Activated T-helper 17 cell treated with anti-CD3 and anti-CD28 coated beads, Interleukin-2, amount 50 U/mL, for 72 hours (primary cell): Measurements from ENCODE around the gene TUBB6. TPM values are rescaled to one million over a fixed set of nuclear protein-coding genes. Genes with fewer than 3 reads are reported as not detected.

Experiments used
- ATAC-seq: fragments of 150-1000 bp; cut with Tn5 transposase; replicated peaks from 2 replicates; pipeline ENCODE4 v1.10.0; 2021; ENCODE audit warnings: mild to moderate bottlenecking, moderate library complexity
- H3K27ac Mint-ChIP-seq: one replicate; pipeline ENCODE4 v1.8.0; 2022; ENCODE audit warnings: mixed read lengths
- H3K27me3 Mint-ChIP-seq: one replicate; pipeline ENCODE4 v1.8.0; 2022; ENCODE audit warnings: mixed read lengths
- H3K36me3 Mint-ChIP-seq: one replicate; pipeline ENCODE4 v1.8.0; 2022; ENCODE audit warnings: low read depth, mild to moderate bottlenecking, mixed read lengths
- H3K4me1 Mint-ChIP-seq: one replicate; pipeline ENCODE4 v1.8.0; 2022; ENCODE audit warnings: mixed read lengths
- H3K4me3 Mint-ChIP-seq: one replicate; pipeline ENCODE4 v1.8.0; 2022; ENCODE audit warnings: mild to moderate bottlenecking, mixed read lengths
- H3K9me3 Mint-ChIP-seq: one replicate; pipeline ENCODE4 v1.8.0; 2022; ENCODE audit warnings: mixed read lengths
- total RNA-seq, 2 donors: library from RNA; stranded (reverse); gene quantifications; one replicate each; pipeline ENCODE4 v1.2.3, GENCODE V29; 2022

TUBB6 gene
- total RNA-seq, 2 donors from 2014 or later, result 6.9 to 20.4 TPM

DNA sequence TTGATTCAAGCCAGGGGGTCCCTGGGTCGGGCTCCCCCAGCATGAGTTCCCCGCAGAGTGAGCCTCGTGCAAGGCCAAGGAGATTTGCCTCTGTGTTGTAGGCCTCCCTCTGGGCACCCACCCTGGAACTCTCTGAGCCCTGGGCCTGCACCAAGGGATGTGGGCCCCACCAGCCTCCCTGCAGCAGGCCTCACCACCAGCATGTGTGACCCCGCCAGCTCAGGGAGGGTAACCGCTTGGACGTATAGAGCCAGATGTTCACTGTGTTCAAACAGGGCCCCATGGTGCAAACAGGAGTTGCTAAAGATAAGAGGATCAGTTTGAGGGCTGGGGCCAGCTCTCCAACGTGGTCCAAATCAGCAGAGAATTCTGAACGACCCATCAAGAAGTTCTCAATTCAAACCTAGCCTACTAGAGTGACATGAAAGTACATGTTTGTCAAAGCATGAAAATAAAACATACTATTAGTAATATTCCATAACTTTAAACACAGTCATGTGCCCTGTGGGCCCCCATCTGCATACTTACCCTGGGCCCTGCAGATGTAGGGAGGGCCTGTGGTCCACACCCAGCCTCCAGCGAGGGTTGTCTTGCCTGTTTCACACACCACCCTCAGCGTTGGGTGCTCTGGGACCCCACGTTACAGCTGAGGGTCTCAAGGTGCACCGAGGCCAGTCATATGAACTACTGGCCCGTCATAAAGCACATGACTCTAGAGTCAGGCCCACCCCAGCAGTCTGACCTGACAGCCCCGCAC, 5.5 kb upstream of the TUBB6 start:
- no peak overlapping the region for H3K4me3 Mint-ChIP-seq

DNA sequence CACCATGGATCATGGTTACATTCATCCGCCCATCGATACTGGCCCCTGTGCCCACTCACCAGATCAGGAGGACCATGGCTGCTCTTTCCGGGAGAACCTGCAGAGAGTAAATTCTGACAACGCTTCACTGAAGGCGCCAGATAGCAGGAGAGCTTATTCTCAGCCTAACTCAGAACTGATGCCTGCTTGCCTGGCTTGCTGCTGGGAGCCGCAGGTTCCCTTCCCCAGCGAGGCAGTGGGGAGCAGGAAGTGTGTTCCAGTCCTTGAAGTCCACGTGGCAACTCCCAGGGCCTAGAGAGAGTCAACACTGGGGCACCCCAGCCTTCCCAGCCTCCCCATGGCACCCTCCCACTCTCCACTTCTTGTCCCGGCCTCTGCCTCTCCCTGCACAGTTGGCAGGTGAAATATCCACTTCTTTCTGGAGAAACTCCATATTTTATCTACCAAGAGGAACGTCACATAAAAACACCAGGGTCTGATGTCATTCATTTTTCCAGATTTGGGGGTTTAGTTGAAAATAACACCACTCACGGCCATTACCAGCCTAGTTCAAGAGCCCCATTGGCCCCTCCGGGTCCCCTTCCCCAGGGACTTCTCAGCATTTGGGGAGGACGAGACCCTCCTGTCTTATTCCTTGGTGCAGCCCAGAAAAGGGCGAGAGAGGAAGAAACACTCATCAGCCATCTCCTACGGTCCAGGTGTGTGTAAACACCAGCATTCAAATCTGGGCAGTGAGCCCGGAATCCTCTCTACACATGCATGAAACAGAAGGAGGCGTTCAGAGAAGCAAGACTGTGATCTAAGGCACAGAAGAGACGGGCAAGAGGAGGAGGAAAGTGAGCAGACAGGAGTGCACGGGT, 3.5 kb upstream of the TUBB6 start:
- Mint-ChIP-seq H3K27ac (no peak overlapping the region), H3K36me3 (peaks cover 11% of the 10 kb centered on the region), H3K9me3 (no peaks in the 10 kb centered on the region), H3K4me3 (no peak overlapping the region), H3K4me1 (no peaks in the 10 kb centered on the region), H3K27me3 (peaks cover 34% of the 10 kb centered on the region)
- ATAC-seq, result no peak

More for the DNA sequence above, 5.5 kb upstream of the TUBB6 start:
- H3K27ac Mint-ChIP-seq, result no peak overlapping the region
- no peaks in the 10 kb centered on the region for H3K9me3 Mint-ChIP-seq
- peaks cover 31% of the 10 kb centered on the region for H3K27me3 Mint-ChIP-seq
- no peaks in the 10 kb centered on the region for H3K4me1 Mint-ChIP-seq
- peaks cover 11% of the 10 kb centered on the region for H3K36me3 Mint-ChIP-seq
- no peak for ATAC-seq

DNA sequence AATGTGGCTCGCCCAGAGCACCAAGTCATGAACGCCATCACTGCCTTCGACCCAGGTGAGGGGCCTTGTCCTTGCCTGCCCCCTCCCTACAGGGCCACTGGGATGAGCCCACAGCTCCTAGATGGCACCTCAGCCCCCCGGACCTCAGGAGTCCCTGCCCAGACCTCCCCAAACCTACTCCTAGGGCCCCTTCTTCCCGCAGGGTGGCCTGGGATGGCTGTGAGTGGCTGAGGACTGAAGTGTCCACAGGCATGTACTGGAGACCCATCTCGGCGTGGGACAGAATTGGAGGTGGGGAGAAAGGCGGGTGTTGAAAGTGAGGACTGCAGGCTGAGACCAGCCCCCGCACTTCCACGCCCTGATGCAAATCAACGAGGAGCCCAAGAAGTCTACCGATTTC, 2.8 kb upstream of the TUBB6 start:
- Mint-ChIP-seq H3K27ac (no peak overlapping the region), H3K9me3 (no peaks in the 10 kb centered on the region), H3K4me1 (no peaks in the 10 kb centered on the region), H3K4me3 (no peak overlapping the region), H3K36me3 (peaks cover 11% of the 10 kb centered on the region), H3K27me3 (peaks cover 36% of the 10 kb centered on the region)
- no peak for ATAC-seq

DNA sequence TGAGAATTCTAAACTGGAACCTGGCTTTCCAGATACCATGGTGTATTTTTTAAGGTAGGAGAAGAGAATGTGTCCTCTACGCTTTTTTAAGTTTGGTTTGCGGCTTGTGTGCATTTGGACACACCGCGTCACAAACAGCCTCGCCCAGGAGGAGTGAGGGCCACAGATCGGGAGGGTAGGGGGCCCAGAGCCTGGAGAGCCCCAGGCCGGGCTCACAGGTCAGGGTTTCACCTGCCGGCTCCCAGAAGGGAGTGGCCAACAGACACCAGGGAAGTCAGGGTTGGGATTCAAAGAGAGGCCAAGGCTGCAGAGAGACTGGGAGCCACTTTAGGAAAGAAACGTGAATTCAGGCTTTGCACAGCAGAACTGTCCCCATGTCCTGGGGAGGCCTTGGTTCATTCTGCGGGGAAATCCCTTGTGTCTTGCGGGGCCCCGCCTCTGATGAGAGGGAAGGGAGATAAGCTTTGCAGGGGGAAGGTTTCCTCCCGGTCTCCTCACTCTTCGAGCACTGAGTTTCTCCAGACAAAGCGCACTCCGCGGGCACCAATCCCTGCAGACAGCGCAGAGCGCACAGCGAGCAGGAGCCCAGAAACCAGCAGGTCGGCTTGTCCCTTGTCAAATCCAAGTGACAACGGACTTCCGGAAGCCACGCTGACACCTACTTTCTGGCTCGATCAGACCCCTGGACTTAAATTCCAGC, 2.0 kb upstream of the TUBB6 start:
- H3K27ac Mint-ChIP-seq, result no peak overlapping the region
- H3K36me3 Mint-ChIP-seq, result peaks cover 11% of the 10 kb centered on the region
- H3K4me1 Mint-ChIP-seq, result no peaks in the 10 kb centered on the region
- H3K4me3 Mint-ChIP-seq, result peak overlapping the region; percentile 72
- H3K27me3 Mint-ChIP-seq, result peaks cover 37% of the 10 kb centered on the region
- H3K9me3 Mint-ChIP-seq, result no peaks in the 10 kb centered on the region
- no peak for ATAC-seq

DNA sequence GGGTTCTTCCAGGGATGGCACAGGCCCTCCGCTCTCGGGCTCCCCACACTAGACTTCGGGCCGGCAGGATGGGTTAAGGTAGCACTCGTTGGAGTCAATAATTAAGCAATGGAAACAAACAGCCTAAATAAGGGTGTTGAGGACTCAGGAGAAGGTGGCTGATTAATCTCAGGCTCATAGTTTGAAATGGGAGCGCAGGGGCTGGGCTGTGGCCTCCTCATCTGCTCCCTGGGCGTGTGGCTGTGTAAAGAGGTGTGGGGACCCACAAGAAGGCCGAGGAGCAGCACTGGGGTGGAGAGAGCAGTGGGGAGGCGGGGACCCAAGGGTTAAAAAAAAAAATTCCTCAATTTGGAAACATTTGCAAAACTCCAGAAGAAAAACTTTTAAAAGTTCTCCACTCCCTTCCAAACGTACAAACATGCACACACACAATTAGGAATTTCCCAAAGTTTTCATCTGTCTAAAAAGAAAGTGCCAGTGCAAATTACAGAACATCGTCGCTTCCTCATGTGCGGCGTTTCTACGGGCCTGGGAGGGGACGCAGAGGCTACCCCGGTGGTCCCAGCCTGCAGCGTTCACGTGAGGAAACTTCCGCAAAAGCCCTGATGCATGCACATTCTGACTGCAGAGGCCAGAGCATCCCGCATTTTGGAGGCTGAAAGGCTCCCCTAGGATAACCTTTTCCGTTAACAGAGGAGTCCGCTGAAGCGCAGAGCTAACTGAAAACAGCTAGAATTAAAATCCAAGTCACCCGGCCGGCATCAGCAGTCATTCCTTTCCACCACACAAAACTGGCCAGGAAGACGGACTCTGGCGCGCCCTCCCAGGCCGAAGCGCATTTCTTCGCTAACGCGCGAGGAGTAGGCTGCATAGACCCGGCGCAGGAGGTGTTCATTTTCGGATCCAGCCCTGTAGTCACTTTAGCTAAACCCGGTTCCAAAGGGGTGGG, 1.0 kb upstream of the TUBB6 start:
- H3K4me1 Mint-ChIP-seq, result no peaks in the 10 kb centered on the region
- H3K27me3 Mint-ChIP-seq, result peaks cover 42% of the 10 kb centered on the region
- peak overlapping the region; percentile 72 for H3K4me3 Mint-ChIP-seq
- H3K9me3 Mint-ChIP-seq, result peaks cover 5% of the 10 kb centered on the region
- H3K36me3 Mint-ChIP-seq, result peaks cover 16% of the 10 kb centered on the region
- no peak for ATAC-seq
- H3K27ac Mint-ChIP-seq, result no peak overlapping the region

DNA sequence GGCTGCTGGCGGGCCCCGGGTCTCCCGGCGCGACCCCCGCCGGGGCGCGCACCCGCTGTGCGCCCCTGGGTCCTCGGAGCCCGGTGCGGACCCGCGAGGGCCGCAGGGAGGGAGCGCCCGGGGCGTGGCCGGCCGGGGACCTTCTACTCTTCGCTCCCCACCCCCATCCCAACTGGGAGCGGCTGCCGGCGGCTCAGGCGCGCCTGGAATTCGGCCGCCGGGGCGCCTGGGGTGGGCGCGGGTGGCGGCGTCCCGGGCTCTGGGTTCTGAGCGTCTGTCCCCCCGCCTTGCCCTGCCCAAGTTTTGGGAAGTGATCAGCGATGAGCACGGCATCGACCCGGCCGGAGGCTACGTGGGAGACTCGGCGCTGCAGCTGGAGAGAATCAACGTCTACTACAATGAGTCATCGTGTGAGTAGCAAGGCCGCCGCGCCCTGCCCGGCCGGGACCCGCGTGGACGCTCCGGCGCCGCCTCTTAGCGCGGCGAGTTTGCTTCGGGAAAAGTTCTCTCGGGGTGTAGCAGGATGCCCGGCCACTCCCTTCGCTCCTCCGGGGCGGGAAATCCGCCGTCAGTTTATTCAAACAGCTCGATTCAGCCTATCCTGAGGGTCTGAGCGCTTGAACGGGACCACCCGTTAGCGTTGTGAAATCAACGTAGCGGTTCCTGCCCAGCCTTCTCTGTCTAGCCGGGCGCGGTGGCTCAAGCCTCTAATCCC, 502 bp downstream of the TUBB6 start:
- Mint-ChIP-seq H3K4me3 (peak overlapping the region; percentile 59), H3K9me3 (peaks cover 5% of the 10 kb centered on the region), H3K27ac (no peak overlapping the region), H3K27me3 (peaks cover 42% of the 10 kb centered on the region), H3K4me1 (no peaks in the 10 kb centered on the region), H3K36me3 (peaks cover 16% of the 10 kb centered on the region)
- peak; percentile 81 for ATAC-seq

DNA sequence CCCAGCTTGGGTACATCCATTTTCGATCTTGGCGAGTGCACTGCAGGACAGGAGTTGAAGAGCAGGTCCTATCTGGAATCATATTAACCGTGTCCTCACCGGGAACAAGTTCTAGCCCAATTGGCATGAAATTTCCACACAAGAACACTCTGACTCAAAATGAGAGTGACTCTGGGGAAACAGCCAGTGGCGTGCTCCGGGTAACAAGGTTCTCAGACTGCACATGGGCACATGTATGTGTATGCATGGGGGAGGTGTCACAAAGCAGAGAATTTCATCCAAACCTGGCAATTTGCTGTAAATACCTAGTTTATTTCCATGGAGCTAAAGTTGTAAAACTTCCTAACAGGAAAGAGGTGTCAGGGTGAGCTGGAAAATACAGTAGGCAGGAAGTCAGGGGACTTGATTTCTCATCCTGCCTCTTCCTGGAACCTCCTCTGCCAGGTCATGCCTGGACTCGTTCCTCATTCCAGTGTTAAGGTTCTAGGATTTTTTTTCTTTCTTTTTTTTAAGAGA, 1.7 kb downstream of the TUBB6 start:
- H3K27ac Mint-ChIP-seq, result no peak overlapping the region
- H3K36me3 Mint-ChIP-seq, result peaks cover 16% of the 10 kb centered on the region
- ATAC-seq, result no peak
- H3K27me3 Mint-ChIP-seq, result peaks cover 34% of the 10 kb centered on the region
- H3K9me3 Mint-ChIP-seq, result peaks cover 5% of the 10 kb centered on the region
- no peaks in the 10 kb centered on the region for H3K4me1 Mint-ChIP-seq
- H3K4me3 Mint-ChIP-seq, result peak overlapping the region; percentile 5

DNA sequence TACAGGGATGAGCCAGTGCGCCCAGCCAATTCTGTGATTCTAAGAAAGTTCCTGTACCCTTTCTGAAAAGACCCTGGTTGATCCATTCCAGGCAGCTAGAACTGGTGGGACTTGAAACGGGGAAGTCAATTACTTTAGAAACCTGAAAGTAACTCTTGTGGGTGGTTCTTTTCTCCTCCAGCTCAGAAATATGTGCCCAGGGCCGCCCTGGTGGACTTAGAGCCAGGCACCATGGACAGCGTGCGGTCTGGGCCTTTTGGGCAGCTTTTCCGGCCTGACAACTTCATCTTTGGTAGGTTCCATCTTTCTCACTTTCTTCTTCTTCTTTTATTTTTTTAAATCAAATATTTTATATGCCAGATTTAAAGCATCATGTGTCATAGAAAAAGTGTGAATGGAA, 2.7 kb downstream of the TUBB6 start:
- peaks cover 25% of the 10 kb centered on the region for H3K27me3 Mint-ChIP-seq
- no peaks in the 10 kb centered on the region for H3K4me1 Mint-ChIP-seq
- no peak overlapping the region for H3K4me3 Mint-ChIP-seq
- no peak overlapping the region for H3K27ac Mint-ChIP-seq
- H3K9me3 Mint-ChIP-seq, result peaks cover 5% of the 10 kb centered on the region
- H3K36me3 Mint-ChIP-seq, result peaks cover 16% of the 10 kb centered on the region
- ATAC-seq, result no peak

DNA sequence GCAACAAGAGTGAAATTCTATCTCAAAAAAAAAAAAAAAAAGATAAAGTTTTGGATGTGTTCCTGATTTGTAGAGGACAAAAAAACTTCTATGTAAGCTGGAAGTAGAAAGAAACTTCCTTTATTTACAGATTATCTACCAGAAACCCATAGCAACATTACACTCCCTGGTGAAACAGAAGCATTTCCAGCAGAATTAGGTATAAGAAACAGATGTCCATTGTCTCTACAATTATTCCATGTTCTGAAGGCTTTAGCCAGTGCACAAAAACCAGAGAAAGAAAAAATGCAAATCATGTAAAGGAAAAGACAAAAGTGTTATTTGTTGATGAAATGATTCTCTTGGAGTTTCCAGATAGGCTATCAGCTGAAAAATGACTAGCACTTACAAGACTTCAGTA, 4.9 kb downstream of the TUBB6 start:
- no peak for ATAC-seq
- H3K9me3 Mint-ChIP-seq, result peaks cover 5% of the 10 kb centered on the region
- peaks cover 14% of the 10 kb centered on the region for H3K27me3 Mint-ChIP-seq
- peaks cover 6% of the 10 kb centered on the region for H3K36me3 Mint-ChIP-seq
- no peak overlapping the region for H3K27ac Mint-ChIP-seq
- no peak overlapping the region for H3K4me3 Mint-ChIP-seq
- no peaks in the 10 kb centered on the region for H3K4me1 Mint-ChIP-seq

DNA sequence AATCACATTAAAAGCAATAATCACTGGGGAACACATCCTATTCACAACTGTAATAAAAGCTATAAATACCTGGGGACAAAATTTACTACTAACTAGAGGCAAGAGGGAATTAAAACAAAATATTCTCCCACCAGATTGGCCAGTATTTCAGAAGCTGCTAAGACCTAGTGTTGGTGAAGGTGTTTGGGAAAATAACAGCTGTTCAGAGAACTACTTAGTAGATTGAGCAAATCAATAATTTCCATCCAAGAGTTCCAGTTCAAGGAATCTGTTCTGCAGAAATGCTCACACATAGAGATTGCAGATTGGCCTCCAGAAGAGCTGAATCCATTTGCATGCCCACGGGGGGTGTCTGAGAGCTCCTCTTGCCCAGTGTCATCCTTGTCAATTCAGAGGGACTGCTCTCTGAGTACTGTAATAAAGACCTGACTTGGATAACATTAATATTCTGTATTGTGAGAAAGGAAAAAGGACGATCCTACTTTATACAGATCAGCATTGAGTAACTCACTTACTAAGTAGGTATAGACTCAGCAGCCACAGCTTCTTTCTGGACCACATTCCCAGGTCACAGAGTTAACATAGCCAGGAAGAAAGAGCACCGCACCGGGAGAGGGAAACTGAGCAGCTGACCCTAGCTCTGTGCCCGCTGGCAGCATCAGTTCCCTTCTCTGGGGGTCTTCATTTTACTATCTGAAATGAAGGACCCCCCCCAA, 5.6 kb downstream of the TUBB6 start:
- ATAC-seq, result no peak
- H3K4me3 Mint-ChIP-seq, result no peak overlapping the region
- H3K36me3 Mint-ChIP-seq, result peaks cover 6% of the 10 kb centered on the region
- H3K4me1 Mint-ChIP-seq, result no peaks in the 10 kb centered on the region
- H3K27ac Mint-ChIP-seq, result no peak overlapping the region
- H3K9me3 Mint-ChIP-seq, result peaks cover 5% of the 10 kb centered on the region
- peaks cover 14% of the 10 kb centered on the region for H3K27me3 Mint-ChIP-seq

DNA sequence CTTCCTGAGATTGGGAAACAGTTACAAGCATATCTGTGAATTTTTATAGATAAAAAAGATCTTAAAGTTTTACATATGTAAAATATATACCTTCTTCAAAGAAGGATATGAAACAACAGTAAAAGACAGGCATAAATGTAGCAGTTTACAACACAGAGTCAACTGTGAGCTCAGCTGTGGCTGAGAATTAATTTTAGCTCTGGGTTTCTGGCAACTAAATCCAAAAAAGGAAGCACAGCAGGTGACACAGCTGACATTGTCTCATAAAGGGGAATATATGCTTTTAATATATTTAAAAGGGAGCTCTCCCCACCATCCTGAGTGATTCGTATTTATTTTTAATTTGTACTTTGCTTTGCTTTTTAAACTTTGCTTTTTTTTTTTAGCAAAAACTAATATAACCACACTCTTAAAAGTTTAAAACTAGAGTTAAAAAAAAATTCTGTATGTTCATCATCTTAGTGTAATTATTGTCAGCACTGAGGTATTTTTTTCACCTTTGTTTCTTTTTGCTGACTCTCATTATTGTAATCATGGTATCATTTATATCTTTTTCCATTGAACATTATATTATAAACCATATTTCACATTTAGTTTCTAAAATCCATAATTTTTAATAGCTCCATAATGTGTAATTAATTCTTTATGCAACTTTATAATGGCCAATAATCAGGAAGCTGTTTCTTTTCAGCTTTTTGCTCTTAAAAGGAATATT, 6.7 kb downstream of the TUBB6 start:
- Mint-ChIP-seq H3K4me3 (no peak overlapping the region), H3K36me3 (peaks cover 6% of the 10 kb centered on the region), H3K4me1 (no peaks in the 10 kb centered on the region), H3K9me3 (peaks cover 5% of the 10 kb centered on the region), H3K27ac (no peak overlapping the region), H3K27me3 (peaks cover 10% of the 10 kb centered on the region)
- no peak for ATAC-seq

DNA sequence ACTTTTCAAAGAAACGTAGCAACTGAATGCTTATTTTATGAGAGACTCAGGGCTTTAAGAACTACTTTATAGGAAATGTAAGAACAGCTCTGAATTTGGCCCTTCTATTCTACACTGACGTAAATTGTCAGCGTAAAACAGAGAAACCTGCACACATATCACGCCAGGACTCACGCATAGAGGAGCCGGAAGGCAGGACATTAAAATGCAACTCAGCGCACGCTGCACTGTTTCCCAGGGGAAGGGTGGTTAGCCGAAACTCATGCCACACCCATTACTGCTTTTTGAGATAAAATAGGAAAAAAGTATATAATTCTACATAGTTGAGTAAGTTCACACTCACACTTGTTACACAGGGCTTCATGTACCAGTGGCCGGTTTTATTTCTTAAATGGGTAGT, 7.4 kb downstream of the TUBB6 start:
- H3K27me3 Mint-ChIP-seq, result peaks cover 8% of the 10 kb centered on the region
- no peaks in the 10 kb centered on the region for H3K4me1 Mint-ChIP-seq
- H3K36me3 Mint-ChIP-seq, result peaks cover 6% of the 10 kb centered on the region
- peaks cover 5% of the 10 kb centered on the region for H3K9me3 Mint-ChIP-seq
- no peak overlapping the region for H3K4me3 Mint-ChIP-seq
- H3K27ac Mint-ChIP-seq, result no peak overlapping the region
- ATAC-seq, result no peak
